ENCODE measurements around the gene DGKH.
"Not testable (repeated sequence)": the region's sequence is repeated elsewhere in the genome, so short reads cannot be mapped to it uniquely, and the experiment has no call there.

The DGKH gene

DNA sequence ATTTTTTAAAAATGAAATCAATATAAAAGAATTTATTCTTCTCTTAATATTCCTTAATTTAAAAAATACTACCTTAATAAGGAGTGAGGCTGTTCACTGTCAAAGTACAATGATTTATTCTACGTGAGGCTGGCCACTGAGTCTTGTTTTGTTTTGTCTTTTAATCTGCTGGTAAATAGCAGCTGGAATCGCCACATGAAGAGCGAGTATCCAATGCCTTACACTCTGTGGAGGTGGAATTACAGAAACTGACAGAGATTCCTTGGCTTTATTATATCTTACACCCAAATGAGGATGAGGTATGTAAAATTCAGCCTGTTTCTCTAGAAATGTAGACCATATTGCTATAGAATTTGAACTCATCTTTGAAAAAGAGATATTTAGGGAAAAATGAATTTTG is 170.6 kb downstream of the DGKH start:
- in situ Hi-C loops (cut with MboI; ENCODE audit: low sequenced_read_pairs): no loop called here

DNA sequence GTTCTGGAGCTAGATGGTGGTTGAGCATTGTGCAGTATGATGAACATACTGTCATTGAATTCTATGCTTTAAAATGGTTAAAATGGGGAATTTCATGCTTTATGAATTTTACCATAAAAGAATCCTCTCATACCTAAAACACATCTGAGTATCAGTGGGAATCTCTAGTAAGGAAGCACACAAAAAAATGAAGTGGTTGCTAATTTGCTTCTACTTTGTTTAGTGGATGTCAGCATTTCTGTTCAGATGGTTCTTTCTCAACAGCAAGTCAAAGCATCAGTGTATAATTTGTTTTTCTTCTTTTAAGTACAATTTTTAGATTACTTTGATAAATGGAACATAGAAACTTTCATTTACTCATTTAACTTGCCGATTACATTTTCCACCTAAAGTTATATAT is 171.4 kb downstream of the DGKH start:
- in situ Hi-C loops (cut with MboI; ENCODE audit: low sequenced_read_pairs): no loop called here

- in situ Hi-C loops (cut with MboI; ENCODE audit: low sequenced_read_pairs): no loop called here
Observed at GRCh38 chr13:42221121-42221765, 172.8 kb downstream of the DGKH start.

DNA sequence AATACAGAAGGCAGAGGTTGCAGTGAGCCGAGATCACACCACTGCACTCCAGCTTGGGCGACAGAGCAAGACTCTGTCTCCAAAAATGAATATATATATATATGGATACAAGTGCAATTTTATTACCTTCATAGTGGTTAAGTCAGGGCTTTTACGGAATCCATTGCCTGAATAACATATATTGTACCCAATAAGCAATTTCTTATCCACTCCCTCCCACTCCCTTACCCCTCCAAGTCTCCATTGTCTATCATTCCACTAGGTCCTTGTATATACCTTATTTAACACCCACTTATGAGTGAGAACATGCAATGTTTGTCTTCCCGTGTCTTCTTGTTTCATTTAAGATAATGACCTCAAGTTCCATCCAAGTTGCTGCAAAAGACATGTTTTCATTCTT is 175.2 kb downstream of the DGKH start:
- in situ Hi-C loops (cut with MboI; ENCODE audit: low sequenced_read_pairs): no loop called here

- in situ Hi-C loops (cut with MboI; ENCODE audit: low sequenced_read_pairs): no loop called here
Observed at GRCh38 chr13:42225051-42225450, 176.6 kb downstream of the DGKH start.

GRCh38 chr13:42226759-42227158 is 178.3 kb downstream of the DGKH start:
- in situ Hi-C loops (cut with MboI; ENCODE audit: low sequenced_read_pairs): not testable (repeated sequence)

DNA sequence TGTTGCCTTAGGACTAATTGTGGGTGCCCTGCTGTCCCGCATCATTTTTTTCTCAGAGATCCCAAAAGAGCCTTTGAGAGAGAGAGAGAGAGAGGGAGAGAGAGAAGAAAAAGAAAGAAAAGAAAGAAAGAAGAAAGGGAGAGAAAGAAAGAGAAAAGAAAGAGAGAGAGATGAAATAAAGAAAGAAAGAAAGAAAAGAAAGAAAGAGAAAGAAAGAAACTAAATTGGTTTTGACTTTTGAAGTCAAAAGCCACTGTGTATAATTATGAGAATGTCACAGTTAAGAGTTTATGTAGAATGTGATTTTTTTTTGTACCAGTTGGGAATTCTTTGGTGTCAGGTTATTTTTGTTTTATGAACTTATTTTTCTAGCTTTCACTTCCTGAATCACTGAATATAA is 180.1 kb downstream of the DGKH start:
- in situ Hi-C loops (cut with MboI; ENCODE audit: low sequenced_read_pairs): no loop called here

DNA sequence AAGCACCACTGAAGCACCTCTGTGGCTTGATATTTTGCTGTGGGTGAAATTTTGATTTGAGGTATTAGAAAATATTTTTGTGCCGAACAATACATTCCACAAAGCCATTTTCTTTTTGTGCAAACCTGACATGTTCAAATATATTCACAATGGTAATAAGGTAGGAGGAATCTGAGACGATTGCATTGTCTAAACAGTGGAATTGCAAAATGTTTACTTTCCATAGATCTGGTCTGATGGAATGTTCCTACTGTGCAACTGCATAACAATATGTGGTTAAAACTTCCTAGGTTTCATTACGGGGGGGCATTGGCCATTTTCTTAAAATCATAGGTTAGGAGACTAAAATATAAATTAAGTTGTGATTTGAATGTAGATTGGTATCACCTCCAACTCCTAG is 180.8 kb downstream of the DGKH start:
- in situ Hi-C loops (cut with MboI; ENCODE audit: low sequenced_read_pairs): no loop called here

DNA sequence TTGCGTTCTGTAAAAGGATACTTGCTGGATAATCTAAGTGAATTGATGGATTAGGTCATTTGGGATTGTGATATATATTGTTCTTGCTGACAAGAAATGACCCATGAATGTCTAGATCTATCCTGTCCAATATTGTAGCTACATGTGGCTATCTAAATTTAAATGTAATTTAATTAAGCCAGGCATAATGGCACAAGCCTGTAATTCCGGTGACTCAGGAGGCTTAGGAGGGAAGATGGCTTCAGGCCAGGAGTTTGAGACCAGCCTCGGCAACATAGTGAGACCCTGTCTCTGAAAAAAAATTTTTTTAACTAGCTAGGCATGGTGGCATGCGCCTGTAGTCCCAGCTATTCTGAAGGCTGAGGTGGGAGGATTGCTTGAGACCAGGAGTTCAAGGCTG is 184.2 kb downstream of the DGKH start:
- in situ Hi-C loops (cut with MboI; ENCODE audit: low sequenced_read_pairs): no loop called here

DNA sequence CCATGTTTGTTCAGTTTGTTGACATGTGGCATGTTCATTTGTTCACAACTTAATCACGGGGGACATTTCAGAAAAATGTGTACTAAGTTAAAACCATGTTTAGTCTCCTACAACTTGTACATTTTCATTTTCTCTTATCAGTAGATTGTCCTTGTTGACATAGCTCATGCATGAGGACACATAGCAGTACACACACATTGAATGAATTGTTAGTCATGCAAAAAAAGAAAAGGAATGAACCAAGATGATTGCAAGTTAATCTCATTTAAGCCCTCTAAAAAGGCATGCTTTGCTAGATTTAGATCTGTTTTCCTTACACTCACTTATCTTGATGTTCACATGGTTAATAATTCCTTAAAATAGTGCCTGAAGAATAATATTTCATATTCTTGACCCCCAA is 185.3 kb downstream of the DGKH start:
- in situ Hi-C loops (cut with MboI; ENCODE audit: low sequenced_read_pairs): no loop called here

GRCh38 chr13:42239161-42239560 is 190.7 kb downstream of the DGKH start:
- in situ Hi-C loops (cut with MboI; ENCODE audit: low sequenced_read_pairs): no loop called here

GRCh38 chr13:42239644-42240043 is 191.2 kb downstream of the DGKH start:
- in situ Hi-C loops (cut with MboI; ENCODE audit: low sequenced_read_pairs): no loop called here

GRCh38 chr13:42246541-42246940 is 198.1 kb downstream of the DGKH start:
- in situ Hi-C loops (cut with MboI; ENCODE audit: low sequenced_read_pairs): no loop called here

DNA sequence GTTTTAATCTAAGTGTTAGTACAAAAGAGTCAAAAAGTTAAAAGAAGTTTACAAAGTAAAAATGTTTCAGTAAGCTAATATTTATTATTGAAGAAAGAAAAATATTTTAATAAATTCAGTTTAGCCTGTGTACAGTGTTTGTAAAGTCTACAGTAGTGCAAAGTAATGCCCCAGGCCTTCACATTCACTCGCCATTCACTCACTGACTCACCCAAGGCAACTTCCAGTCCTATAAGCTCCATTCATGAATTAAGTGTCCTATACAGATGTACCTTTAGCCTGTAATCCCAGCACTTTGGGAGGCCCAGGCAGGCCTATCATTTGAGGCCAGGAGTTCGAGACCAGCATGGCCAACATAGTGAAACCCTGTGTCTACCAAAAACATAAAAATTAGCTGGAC is 199.4 kb downstream of the DGKH start:
- in situ Hi-C loops (cut with MboI; ENCODE audit: low sequenced_read_pairs): no loop called here

GRCh38 chr13:42255886-42256285 is 207.4 kb downstream of the DGKH start:
- in situ Hi-C loops (cut with MboI; ENCODE audit: low sequenced_read_pairs): no loop called here

DNA sequence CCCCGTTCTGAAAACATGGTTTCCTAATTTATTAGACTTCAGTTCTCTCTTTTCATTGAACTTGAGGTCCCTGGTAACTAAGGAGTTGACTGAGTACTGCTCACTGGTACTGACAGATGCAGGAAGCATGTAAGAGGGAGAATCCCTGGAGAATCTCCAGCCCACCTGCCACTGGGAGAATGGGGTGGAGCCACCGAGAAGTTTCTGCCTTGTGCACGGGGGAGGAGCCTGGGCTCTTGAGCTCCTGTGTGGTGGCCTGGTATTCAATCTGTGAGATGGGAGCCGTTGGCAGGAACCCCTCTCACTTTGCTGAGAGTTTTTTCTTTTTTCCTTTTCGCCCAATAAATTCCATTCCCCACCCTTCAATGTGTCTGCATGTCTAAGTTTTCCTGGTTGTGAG is 210.3 kb downstream of the DGKH start:
- in situ Hi-C loops (cut with MboI; ENCODE audit: low sequenced_read_pairs): no loop called here

GRCh38 chr13:42259515-42259914 is 211.1 kb downstream of the DGKH start:
- in situ Hi-C loops (cut with MboI; ENCODE audit: low sequenced_read_pairs): no loop called here

GRCh38 chr13:42260903-42261654 is 212.6 kb downstream of the DGKH start:
- in situ Hi-C loops (cut with MboI; ENCODE audit: low sequenced_read_pairs): no loop called here

DNA sequence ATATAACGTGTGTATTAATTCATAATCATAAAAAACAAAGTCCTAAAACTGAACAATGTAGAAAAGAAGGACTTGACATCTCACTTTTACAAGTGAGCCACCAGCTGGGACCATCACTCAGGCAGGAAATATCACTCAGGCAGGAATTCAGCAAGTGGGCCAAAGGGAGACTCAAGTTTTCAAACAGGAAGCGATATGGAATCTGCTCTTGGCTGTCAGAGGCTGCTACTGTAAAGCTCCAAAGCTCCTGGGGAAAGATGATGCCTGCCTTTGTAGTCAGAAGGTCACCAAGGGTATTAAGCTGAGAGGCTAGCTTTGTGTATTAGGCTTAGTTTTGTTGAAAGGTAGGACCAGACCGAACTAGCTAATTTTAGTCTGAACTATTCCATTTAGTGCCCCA is 218.0 kb downstream of the DGKH start:
- in situ Hi-C loops (cut with MboI; ENCODE audit: low sequenced_read_pairs): no loop called here

DNA sequence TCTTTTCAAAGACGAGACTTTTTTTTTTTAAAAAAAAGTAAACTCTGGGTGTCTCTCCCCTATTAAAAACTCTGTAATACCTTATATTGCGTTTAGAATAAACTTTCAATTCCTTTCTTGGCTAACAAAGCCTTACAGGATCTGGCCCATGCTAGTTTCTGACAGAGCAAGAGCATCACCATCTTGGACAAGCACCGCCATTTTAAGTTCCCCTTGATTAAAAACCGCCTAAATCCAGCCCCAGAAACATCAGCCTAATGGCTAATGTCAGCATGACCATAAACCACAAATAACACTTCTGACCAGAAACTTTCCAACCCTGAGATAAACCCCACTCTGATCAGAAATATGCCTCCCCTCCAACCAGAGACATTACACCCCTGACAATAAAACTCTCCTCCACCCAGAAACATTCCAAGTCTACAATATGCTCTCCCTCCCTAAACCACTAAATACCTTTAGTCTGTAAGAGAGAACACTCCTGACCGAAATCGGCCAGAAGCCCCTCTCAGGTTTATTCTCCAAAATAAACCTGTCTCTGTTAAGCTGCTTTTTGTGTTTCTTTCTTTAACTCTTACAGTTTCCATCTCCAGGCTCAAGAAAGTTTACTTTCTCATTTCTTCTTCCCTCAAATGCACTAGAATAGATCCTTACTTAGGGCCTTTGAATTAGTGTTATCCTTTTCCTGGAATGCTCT is 221.9 kb downstream of the DGKH start:
- in situ Hi-C loops (cut with MboI; ENCODE audit: low sequenced_read_pairs): no loop called here

- in situ Hi-C loops (cut with MboI; ENCODE audit: low sequenced_read_pairs): no loop called here
Observed at GRCh38 chr13:42270857-42271215, 222.4 kb downstream of the DGKH start.
